Mucosa of stomach (tissue), 1 donor: ENCODE data around the gene PARM1.

Experiments
- H3K27me3 ChIP-seq: one replicate; pipeline ENCODE4 v1.7.0; 2013; ENCODE audit warnings: mild to moderate bottlenecking, low read length; ENCODE audit not compliant: control insufficient read depth, insufficient read depth
- H3K36me3 ChIP-seq: one replicate; pipeline ENCODE4 v1.7.0; 2013; ENCODE audit warnings: low read length; ENCODE audit not compliant: control insufficient read depth, insufficient read depth
- H3K4me1 ChIP-seq: one replicate; pipeline ENCODE4 v1.7.0; 2013; ENCODE audit warnings: mild to moderate bottlenecking, low read length; ENCODE audit not compliant: control insufficient read depth, insufficient read depth
- H3K4me3 ChIP-seq: one replicate; pipeline ENCODE4 v1.7.0; 2013; ENCODE audit warnings: low read length
- H3K9ac ChIP-seq: one replicate; pipeline ENCODE4 v1.7.0; 2013; ENCODE audit warnings: mild to moderate bottlenecking, low read length, moderate library complexity
- H3K9me3 ChIP-seq: one replicate; pipeline ENCODE4 v1.7.0; 2013; ENCODE audit warnings: mild to moderate bottlenecking, low read length, moderate library complexity; ENCODE audit not compliant: control insufficient read depth
- donor health status: Pancreatic carcinoma.

The PARM1 gene

DNA sequence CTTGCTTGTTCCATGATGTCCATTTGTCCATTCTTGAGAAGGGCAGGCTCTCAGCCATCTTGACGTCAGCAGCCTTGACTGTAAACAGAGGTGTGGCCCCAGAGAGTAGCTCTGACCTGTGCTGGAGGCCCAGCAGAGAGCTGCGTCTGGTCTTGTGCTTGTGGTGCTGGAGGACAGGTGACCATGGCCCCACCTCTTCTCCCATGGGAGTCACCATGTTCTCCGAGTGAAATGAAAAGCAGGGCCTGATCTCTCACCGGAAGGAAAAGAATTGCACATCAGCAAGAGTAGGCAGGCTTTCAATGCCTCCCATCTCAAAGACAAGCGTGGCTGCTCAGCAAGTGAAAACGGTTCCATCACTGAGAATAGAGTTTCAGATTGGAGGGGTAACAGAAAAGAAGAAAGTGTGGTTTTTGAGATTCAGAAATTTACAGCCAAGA lies 11.5 kb downstream of the PARM1 start:
- no peaks in the 10 kb centered on the region for H3K4me1 ChIP-seq
- H3K4me3 ChIP-seq: no peak overlapping the region
- H3K36me3 ChIP-seq: no peaks in the 10 kb centered on the region
- no peak overlapping the region for H3K9ac ChIP-seq
- H3K9me3 ChIP-seq: no peaks in the 10 kb centered on the region
- H3K27me3 ChIP-seq: no peaks in the 10 kb centered on the region

DNA sequence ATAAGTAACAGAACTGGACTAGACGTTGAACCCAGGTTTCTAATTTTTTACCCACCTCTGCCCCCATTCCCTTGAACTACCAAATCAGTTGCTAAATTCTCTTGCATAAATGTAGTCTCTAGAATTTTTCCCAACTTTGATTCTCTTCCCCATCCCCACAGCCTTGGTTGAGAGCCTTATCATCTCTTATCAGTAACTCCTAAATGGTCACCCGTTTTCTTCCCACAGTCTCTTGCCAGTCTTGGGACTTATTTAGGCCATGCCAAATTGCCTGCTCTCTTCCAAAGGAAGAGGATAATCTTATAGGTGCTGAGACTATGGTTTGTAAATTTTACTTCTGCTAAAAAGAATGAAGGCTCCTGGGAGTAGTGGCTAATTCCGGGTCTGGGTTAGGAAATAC lies 13.3 kb downstream of the PARM1 start:
- H3K36me3 ChIP-seq: no peaks in the 10 kb centered on the region
- H3K9ac ChIP-seq: no peak overlapping the region
- no peak overlapping the region for H3K4me3 ChIP-seq
- H3K27me3 ChIP-seq: no peaks in the 10 kb centered on the region
- no peaks in the 10 kb centered on the region for H3K9me3 ChIP-seq
- no peaks in the 10 kb centered on the region for H3K4me1 ChIP-seq

DNA sequence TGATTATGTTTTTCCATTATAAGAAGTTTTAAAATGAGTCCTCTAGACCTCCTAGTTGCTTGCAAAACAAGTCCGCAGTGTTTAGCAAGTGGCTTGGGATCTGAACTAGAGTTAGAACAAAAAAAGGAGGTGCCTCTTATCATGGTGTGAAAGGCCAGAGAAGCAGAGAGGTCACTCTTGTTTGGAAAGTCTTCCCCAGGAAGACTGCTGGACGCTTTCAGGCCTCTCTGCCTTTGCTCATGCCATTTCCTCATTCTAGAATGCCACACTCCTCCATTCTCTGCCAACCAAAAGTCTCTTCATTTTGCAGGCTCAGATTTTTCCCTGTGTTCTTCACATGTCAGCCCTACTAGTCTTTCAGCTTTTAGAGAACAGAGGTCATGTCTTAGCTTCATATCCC lies 14.9 kb downstream of the PARM1 start:
- Histone ChIP-seq H3K9ac (no peak overlapping the region), H3K9me3 (no peaks in the 10 kb centered on the region), H3K27me3 (no peaks in the 10 kb centered on the region), H3K4me3 (no peak overlapping the region), H3K4me1 (no peaks in the 10 kb centered on the region), H3K36me3 (no peaks in the 10 kb centered on the region)

DNA sequence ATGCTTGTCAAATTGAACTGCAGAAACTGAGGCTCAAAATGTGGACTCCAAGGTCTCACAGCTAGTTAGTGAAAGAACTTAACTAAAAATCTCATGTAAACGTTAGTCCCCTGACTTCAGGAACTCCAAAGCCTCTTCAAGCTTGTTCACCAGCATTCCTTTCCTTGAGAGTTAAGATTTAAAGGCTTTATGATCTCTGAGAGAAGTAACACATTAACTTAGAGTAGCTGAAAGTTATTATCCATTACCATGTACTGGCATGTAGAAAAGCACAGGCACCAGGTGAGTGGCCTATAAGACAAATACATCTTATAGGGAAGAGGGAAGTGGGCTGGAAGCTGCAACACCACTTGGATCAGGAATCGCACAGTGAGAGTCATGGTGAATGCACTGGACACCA lies 15.3 kb downstream of the PARM1 start:
- Histone ChIP-seq H3K36me3 (no peaks in the 10 kb centered on the region), H3K9me3 (no peaks in the 10 kb centered on the region), H3K27me3 (no peaks in the 10 kb centered on the region), H3K4me3 (no peak overlapping the region), H3K4me1 (no peaks in the 10 kb centered on the region), H3K9ac (no peak overlapping the region)

DNA sequence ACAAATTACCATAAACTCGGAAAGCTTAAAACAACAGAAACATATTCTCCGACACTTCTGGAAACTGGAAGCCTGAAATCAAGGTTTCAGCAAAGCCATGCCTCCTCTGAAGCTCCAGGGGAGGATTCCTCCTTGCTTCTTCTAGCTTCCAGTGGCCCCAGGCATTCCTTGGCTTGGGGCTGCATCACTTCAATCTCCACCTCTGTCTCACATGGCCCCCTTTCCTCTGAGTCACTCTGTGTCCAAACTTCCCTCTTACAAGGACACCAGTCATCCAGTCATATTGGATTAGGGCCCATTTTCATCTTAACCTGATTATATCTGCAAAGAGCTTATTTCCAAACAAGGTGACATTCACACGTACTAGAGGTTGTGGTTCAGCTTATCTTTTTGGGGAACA lies 17.3 kb downstream of the PARM1 start:
- Histone ChIP-seq H3K9me3 (no peaks in the 10 kb centered on the region), H3K27me3 (no peaks in the 10 kb centered on the region), H3K4me3 (no peak overlapping the region), H3K4me1 (no peaks in the 10 kb centered on the region), H3K36me3 (no peaks in the 10 kb centered on the region), H3K9ac (no peak overlapping the region)

DNA sequence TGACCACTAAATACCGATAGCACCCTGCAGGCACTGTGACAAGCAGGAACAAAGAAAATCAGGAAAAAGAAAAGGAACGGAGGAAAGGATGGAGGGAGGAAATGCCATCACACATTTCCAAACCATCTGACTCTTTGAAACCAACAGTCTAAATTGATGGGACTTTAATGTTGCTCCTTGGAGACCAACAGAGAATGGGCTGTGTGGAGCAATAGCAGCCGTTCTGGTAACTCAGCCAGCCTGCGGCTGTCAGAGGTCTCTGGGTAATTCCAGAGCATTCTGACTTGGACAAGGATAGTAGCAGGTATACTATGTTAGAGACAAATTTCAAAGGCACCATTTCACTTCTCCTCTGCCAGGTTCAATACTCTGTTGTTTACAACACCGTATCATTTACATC lies 18.0 kb downstream of the PARM1 start:
- Histone ChIP-seq H3K4me3 (no peak overlapping the region), H3K9me3 (no peaks in the 10 kb centered on the region), H3K4me1 (no peaks in the 10 kb centered on the region), H3K9ac (no peak overlapping the region), H3K27me3 (no peaks in the 10 kb centered on the region), H3K36me3 (no peaks in the 10 kb centered on the region)

DNA sequence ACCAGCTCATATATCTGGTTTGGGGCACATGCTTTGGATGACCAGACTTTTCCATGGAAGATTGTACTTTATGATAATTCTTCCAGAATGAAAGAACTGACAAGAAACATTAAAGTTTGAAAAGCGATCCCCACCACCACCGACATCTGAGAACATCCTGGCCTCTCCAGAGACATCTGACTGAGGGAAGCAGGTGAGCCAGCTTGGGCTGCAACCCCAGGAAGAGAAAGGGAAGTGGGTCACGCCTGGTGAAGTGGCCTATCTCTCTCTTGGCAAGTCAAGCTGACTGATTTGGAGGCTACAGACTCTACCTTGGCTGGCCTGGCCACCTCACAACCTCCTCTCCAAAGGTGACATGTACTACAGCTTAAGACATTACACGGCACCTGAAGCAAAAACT lies 20.7 kb downstream of the PARM1 start:
- Histone ChIP-seq H3K36me3 (no peaks in the 10 kb centered on the region), H3K9ac (no peak overlapping the region), H3K4me1 (no peaks in the 10 kb centered on the region), H3K4me3 (no peak overlapping the region), H3K27me3 (no peaks in the 10 kb centered on the region), H3K9me3 (no peaks in the 10 kb centered on the region)

DNA sequence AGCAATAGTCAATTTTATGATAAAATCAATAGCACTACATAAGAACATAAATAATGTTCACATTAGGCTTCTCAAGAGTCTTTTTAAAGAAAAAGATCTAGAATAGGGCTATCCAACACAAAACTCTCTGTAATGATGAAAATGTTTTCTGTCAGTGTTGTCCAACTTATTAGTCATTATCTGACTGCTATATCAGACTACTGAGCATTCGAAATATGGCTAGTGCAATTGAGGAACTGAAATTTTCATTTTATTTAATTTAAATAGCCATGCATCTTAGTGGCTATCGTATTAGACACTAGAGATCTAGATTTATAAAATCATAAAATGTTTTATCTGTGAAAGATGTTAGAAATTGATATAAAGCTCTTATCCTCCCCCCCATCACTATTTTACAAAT lies 26.0 kb downstream of the PARM1 start:
- H3K4me3 ChIP-seq: no peak overlapping the region
- no peaks in the 10 kb centered on the region for H3K9me3 ChIP-seq
- no peaks in the 10 kb centered on the region for H3K4me1 ChIP-seq
- no peak overlapping the region for H3K9ac ChIP-seq
- H3K27me3 ChIP-seq: no peaks in the 10 kb centered on the region
- H3K36me3 ChIP-seq: no peaks in the 10 kb centered on the region

DNA sequence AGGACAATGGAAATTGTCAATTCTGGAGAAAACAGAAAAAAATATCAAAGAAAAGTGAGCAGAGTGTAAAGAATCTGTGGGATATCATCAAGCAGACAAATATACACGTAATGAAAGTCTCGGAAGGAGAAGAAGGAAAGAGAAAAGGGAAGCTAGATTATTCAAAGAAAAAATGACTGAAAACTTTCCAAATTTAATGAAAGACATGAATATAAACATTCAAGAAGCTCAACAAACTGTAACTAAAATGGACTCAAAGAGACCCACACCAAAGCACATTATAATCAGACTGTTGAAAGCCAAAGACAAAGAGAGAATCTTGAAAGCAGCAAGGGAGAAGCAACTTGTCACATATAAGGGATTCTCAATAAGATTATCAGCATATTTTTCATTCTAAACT lies 28.3 kb downstream of the PARM1 start:
- H3K4me1 ChIP-seq: no peaks in the 10 kb centered on the region
- no peaks in the 10 kb centered on the region for H3K27me3 ChIP-seq
- H3K9me3 ChIP-seq: no peaks in the 10 kb centered on the region
- no peaks in the 10 kb centered on the region for H3K36me3 ChIP-seq
- H3K4me3 ChIP-seq: no peak overlapping the region
- no peak overlapping the region for H3K9ac ChIP-seq

DNA sequence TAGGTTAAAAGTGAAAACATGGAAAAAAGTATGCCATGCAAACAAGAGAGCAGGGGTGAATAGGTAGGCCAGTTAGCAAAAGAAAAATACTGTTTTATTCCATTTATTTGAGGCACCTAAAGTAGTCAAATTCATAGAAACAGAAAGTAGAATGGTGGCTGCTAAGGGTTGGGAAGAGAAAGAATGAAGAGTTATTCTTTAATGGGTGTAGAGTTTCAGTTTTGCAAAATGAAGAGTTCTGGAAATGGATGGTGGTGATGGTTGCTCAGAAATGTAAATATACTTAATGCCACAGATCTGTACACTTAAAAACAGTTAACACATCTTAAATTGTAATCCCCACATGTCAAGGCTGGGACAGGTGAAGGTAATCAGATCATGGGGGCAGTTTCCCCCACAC lies 29.7 kb downstream of the PARM1 start:
- no peak overlapping the region for H3K9ac ChIP-seq
- H3K36me3 ChIP-seq: no peaks in the 10 kb centered on the region
- H3K9me3 ChIP-seq: no peaks in the 10 kb centered on the region
- no peak overlapping the region for H3K4me3 ChIP-seq
- no peaks in the 10 kb centered on the region for H3K27me3 ChIP-seq
- H3K4me1 ChIP-seq: no peaks in the 10 kb centered on the region

DNA sequence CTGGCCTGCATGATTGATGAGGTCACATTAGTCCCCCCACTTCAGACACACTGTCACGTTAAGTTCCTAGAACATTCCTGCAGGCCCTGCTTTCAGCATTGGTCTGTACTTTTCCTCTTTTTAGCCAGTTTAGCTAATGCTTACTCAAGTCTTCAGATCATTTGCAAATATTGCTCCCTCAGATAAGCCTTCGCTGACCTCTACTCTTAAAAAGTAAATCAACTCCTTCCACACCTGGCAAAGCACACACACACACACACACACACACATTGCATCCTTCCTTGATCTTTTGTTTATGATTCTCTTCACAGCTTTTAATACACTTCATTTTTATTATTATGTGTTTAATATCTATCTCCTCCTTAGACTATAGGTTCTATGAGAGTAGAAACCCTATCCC lies 31.4 kb downstream of the PARM1 start:
- Histone ChIP-seq H3K36me3 (no peaks in the 10 kb centered on the region), H3K4me3 (no peak overlapping the region), H3K27me3 (no peaks in the 10 kb centered on the region), H3K4me1 (peaks cover 1% of the 10 kb centered on the region), H3K9ac (no peak overlapping the region), H3K9me3 (no peaks in the 10 kb centered on the region)

DNA sequence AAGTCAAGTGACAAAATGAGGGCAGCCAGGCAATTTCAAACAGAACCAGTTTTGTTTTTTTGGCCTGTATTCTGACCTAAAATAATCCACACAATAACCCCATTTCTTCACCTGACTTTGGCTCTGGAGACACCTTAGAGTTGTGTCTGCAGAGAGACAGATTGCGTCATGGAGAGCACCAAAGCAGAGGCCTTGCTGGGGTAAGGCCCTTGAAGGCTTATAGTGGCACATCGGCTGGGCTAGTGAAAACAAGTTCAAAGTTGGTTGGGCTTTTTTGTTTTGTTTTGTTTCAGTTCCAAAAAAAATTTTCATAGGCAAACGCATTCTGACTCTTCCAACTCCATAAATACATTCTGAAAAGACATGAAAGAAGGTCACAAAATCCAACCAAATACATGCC lies 34.4 kb downstream of the PARM1 start:
- Histone ChIP-seq H3K4me1 (peaks cover 15% of the 10 kb centered on the region), H3K4me3 (no peak overlapping the region), H3K9me3 (no peaks in the 10 kb centered on the region), H3K27me3 (no peaks in the 10 kb centered on the region), H3K36me3 (no peaks in the 10 kb centered on the region), H3K9ac (no peak overlapping the region)

DNA sequence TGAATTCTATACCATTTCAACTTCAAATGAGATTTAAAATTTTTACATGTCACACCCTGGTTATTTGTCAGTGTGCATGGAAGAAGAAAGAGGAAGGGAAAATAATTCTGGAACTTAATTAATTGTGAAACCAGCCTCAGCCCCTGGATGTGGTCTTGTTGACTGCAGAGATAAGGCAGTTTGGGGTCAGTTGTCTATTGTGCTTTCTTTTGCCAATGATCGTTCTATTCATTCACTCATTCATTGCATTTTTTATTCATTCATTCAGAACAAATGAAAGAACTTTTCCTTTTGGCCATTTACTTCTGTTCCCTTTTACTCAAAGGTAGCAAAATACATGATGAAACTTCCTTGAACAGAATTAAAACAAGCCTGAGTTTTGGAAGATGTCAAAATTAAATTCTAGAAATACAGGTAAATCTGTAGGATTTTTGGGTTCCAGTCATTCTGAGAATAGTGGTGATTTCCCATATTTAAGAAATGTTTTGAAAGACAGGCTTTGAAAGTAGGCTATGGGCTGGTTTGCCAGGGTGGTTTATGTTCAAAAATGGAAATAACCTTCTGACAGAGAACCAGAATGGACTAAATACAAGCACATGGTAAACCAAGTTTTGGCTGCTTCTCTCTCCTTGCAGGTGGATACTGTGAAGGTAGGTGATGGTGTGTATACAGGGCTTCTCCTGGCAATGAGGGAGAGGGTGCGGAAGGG lies 35.7 kb downstream of the PARM1 start:
- Histone ChIP-seq H3K9ac (no peak overlapping the region), H3K4me1 (peaks cover 15% of the 10 kb centered on the region), H3K4me3 (no peak overlapping the region), H3K27me3 (no peaks in the 10 kb centered on the region), H3K9me3 (no peaks in the 10 kb centered on the region), H3K36me3 (no peaks in the 10 kb centered on the region)
